HCT116 (cell line): Measurements from ENCODE around the gene ITGAL. TPM values are rescaled to one million over a fixed set of nuclear protein-coding genes. Genes with fewer than 3 reads are reported as not detected.

Experiments used
- ATAC-seq: fragments of 200-7000 bp; cut with Tn5 transposase; 2 replicates; pipeline ENCODE4 v1.9.1; 2020; ENCODE audit warnings: mild to moderate bottlenecking, moderate library complexity
- BruUV-seq: library from RNA; stranded (reverse); fragments of 400-500 nt; replicated peaks from 2 replicates; lab custom pipeline; 2021; lab: Mats Ljungman, UMichigan
- CTCF ChIA-PET: fragments of 300-600 bp; sonication (Branson Sonifier 250); formaldehyde crosslinking; loops from one replicate; lab custom pipeline; 2021; ENCODE audit warnings: antibody characterized with exemption; lab: Charles Lee
- POLR2A ChIA-PET: fragments of 300-600, 350-600 bp; sonication (Branson Sonifier 250); formaldehyde crosslinking; loops from one replicate; lab custom pipeline; 2021; ENCODE audit warnings: antibody characterized with exemption; lab: Charles Lee
- RAD21 ChIA-PET, 2 experiments: fragments of 300-600 bp; sonication (Branson Sonifier 250); formaldehyde crosslinking; loops; one replicate each; lab custom pipeline; 2023; ENCODE audit warnings: low total read pairs in 2 of 2; ENCODE audit not compliant: uncharacterized antibody in 2 of 2, unreplicated experiment in 2 of 2, low non-redundant PET in 1 of 2; lab: Charles Lee
- DNase-seq: peaks from one replicate; pipeline ENCODE4 v3.0.0-alpha.2; 2010; ENCODE audit warnings: low read depth, low spot score
- H2AFZ ChIP-seq: fragments of 200-600 bp; shearing (Covaris generic), sonication (generic); 2 replicates; pipeline ENCODE4 v1.6.1; 2017; ENCODE audit warnings: low read depth, mixed run types, mixed read lengths, antibody characterized with exemption, low read length; ENCODE audit not compliant: poor library complexity, severe bottlenecking
- H3K27ac ChIP-seq: 2 replicates; pipeline ENCODE4 v1.5.1; 2012; ENCODE audit warnings: low read depth, low read length
- H3K27me3 ChIP-seq: fragments of 200-600 bp; sonication (generic); 2 replicates; pipeline ENCODE4 v1.6.1; 2016; ENCODE audit warnings: mixed run types, low read length, mixed read lengths; ENCODE audit not compliant: insufficient read depth
- H3K36me3 ChIP-seq, 2 experiments: fragments of 200-500 bp in 1 of 2; fragments of 200-600 bp in 1 of 2; sonication (Bioruptor generic) in 1 of 2; sonication (generic) in 1 of 2; 2 replicates each; pipeline versions ENCODE4 v1.5.1 to v1.6.1; 2014 to 2016; ENCODE audit warnings: low read length in 2 of 2, inconsistent platforms in 1 of 2, mixed read lengths in 1 of 2, mixed run types in 1 of 2; ENCODE audit not compliant: insufficient read depth in 2 of 2, control insufficient read depth in 1 of 2
- H3K4me1 ChIP-seq, 2 experiments: fragments of 200-600 bp in 1 of 2; sonication (generic) in 1 of 2; 2 replicates each; pipeline versions ENCODE4 v1.5.1 to v1.6.1; 2012 to 2017; ENCODE audit warnings: low read length in 2 of 2, inconsistent platforms in 1 of 2, mild to moderate bottlenecking in 1 of 2, mixed read lengths in 1 of 2, mixed run types in 1 of 2, moderate library complexity in 1 of 2; ENCODE audit not compliant: insufficient read depth in 2 of 2, control insufficient read depth in 1 of 2
- H3K4me2 ChIP-seq: fragments of 200-600 bp; sonication (generic); 2 replicates; pipeline ENCODE4 v1.6.1; 2017; ENCODE audit warnings: mixed run types, low read length, mixed read lengths
- H3K4me3 ChIP-seq, 2 experiments: fragments of 200-600 bp in 1 of 2; sonication (generic) in 1 of 2; replicated peaks in 1 of 2; 2 replicates each; pipeline ENCODE4 v1.5.1; 2011 to 2016; ENCODE audit warnings: low read length in 2 of 2, control low read depth in 1 of 2, low read depth in 1 of 2, mild to moderate bottlenecking in 1 of 2, mixed read lengths in 1 of 2, mixed run types in 1 of 2
- H3K79me2 ChIP-seq: fragments of 200-600 bp; sonication (generic); 2 replicates; pipeline ENCODE4 v1.6.1; 2017; ENCODE audit warnings: mild to moderate bottlenecking, mixed run types, low read length, moderate library complexity, mixed read lengths; ENCODE audit not compliant: insufficient read depth
- H3K9ac ChIP-seq: fragments of 200-600 bp; sonication (generic); 2 replicates; pipeline ENCODE4 v1.6.1; 2016; ENCODE audit warnings: low read length, mixed read lengths
- H3K9me2 ChIP-seq: fragments of 200-600 bp; sonication (generic), shearing (Covaris generic); 2 replicates; pipeline ENCODE4 v1.6.1; 2017; ENCODE audit warnings: mixed run types, mild to moderate bottlenecking, moderate library complexity; ENCODE audit not compliant: insufficient read depth
- H3K9me3 ChIP-seq, 2 experiments: fragments of 200-500 bp in 1 of 2; fragments of 200-600 bp in 1 of 2; sonication (Bioruptor generic) in 1 of 2; sonication (generic) in 1 of 2; 2 replicates each; pipeline ENCODE4 v1.6.1; 2014 to 2017; ENCODE audit warnings: low read length in 2 of 2, mixed read lengths in 2 of 2, inconsistent platforms in 1 of 2, low read depth in 1 of 2, mild to moderate bottlenecking in 1 of 2, mixed run types in 1 of 2, moderate library complexity in 1 of 2; ENCODE audit not compliant: control insufficient read depth in 1 of 2, insufficient read depth in 1 of 2
- H4K20me1 ChIP-seq: fragments of 200-600 bp; sonication (generic), shearing (Covaris generic); 2 replicates; pipeline ENCODE4 v1.6.1; 2017; ENCODE audit warnings: mixed run types, mild to moderate bottlenecking, moderate library complexity; ENCODE audit not compliant: insufficient read depth
- ATF3 ChIP-seq: IDR thresholded peaks from 2 replicates; pipeline ENCODE4 v1.6.1; 2012
- CBX3 ChIP-seq: IDR thresholded peaks from 2 replicates; pipeline ENCODE4 v1.6.1; 2012; ENCODE audit warnings: low read depth
- CEBPB ChIP-seq: IDR thresholded peaks from 2 replicates; pipeline ENCODE4 v1.6.1; 2012; ENCODE audit warnings: low read depth
- EGR1 ChIP-seq: IDR thresholded peaks from 2 replicates; pipeline ENCODE4 v1.6.1; 2012; ENCODE audit warnings: low read depth
- ELF1 ChIP-seq: IDR thresholded peaks from 2 replicates; pipeline ENCODE4 v1.6.1; 2012; ENCODE audit warnings: low read depth, borderline replicate concordance
- EZH2 ChIP-seq: fragments of 200-600 bp; sonication (generic); IDR thresholded peaks from 2 replicates; pipeline ENCODE4 v1.6.1; 2017; ENCODE audit warnings: antibody characterized with exemption, mixed run types
- EZH2phosphoT487 ChIP-seq: fragments of 200-600 bp; IDR thresholded peaks from 2 replicates; pipeline ENCODE4 v1.6.1; 2018; ENCODE audit warnings: antibody characterized with exemption, borderline replicate concordance
- FOSL1 ChIP-seq: IDR thresholded peaks from 2 replicates; pipeline ENCODE4 v1.6.1; 2012; ENCODE audit warnings: low read depth
- POLR2A ChIP-seq: IDR thresholded peaks from 2 replicates; pipeline ENCODE4 v1.7.0; 2011; ENCODE audit warnings: borderline replicate concordance; ENCODE audit not compliant: insufficient read depth, insufficient read length; ENCODE audit errors: extremely low read depth
- POLR2AphosphoS5 ChIP-seq: IDR thresholded peaks from 2 replicates; pipeline ENCODE4 v1.6.1; 2011; ENCODE audit warnings: mild to moderate bottlenecking, low read depth, low read length, moderate library complexity
- RAD21 ChIP-seq: IDR thresholded peaks from 2 replicates; pipeline ENCODE4 v1.6.1; 2012; ENCODE audit warnings: low read depth, mild to moderate bottlenecking
- REST ChIP-seq: IDR thresholded peaks from 2 replicates; pipeline ENCODE4 v1.6.1; 2012; ENCODE audit warnings: low read depth
- SIN3A ChIP-seq: IDR thresholded peaks from 2 replicates; pipeline ENCODE4 v1.6.1; 2012; ENCODE audit warnings: low read depth
- SP1 ChIP-seq: IDR thresholded peaks from 2 replicates; pipeline ENCODE4 v1.6.1; 2012; ENCODE audit warnings: low read depth
- SRF ChIP-seq: IDR thresholded peaks from 2 replicates; pipeline ENCODE4 v1.6.1; 2012; ENCODE audit warnings: low read depth
- TCF7L2 ChIP-seq: IDR thresholded peaks from 2 replicates; pipeline ENCODE4 v1.7.0; 2011; ENCODE audit warnings: borderline replicate concordance, inconsistent platforms; ENCODE audit not compliant: insufficient read depth, insufficient read length; ENCODE audit errors: extremely low read depth
- ZFX ChIP-seq: fragments of 450-650 bp; IDR thresholded peaks from 2 replicates; pipeline ENCODE4 v1.6.1; 2017
- intact Hi-C: fragments of 100-400 bp; cut with micrococcal nuclease; formaldehyde crosslinking; loops from 2 replicates; pipeline ENCODE4 v1.10.0; 2022
- total RNA-seq: library from RNA; stranded (reverse); gene quantifications from one replicate; pipeline ENCODE4 v1.2.1, GENCODE V29; 2021; ENCODE audit not compliant: unreplicated experiment
- TF ChIP-seq, protein P1 (sequence below): IDR thresholded peaks from 2 replicates; pipeline ENCODE4 v1.6.1; 2011; ENCODE audit warnings: mild to moderate bottlenecking, low read length, moderate library complexity; ENCODE audit not compliant: insufficient replicate concordance; ENCODE audit errors: extremely low read depth

ITGAL gene
- total RNA-seq, 1 experiment from 2014 or later, result 1.4 TPM

DNA sequence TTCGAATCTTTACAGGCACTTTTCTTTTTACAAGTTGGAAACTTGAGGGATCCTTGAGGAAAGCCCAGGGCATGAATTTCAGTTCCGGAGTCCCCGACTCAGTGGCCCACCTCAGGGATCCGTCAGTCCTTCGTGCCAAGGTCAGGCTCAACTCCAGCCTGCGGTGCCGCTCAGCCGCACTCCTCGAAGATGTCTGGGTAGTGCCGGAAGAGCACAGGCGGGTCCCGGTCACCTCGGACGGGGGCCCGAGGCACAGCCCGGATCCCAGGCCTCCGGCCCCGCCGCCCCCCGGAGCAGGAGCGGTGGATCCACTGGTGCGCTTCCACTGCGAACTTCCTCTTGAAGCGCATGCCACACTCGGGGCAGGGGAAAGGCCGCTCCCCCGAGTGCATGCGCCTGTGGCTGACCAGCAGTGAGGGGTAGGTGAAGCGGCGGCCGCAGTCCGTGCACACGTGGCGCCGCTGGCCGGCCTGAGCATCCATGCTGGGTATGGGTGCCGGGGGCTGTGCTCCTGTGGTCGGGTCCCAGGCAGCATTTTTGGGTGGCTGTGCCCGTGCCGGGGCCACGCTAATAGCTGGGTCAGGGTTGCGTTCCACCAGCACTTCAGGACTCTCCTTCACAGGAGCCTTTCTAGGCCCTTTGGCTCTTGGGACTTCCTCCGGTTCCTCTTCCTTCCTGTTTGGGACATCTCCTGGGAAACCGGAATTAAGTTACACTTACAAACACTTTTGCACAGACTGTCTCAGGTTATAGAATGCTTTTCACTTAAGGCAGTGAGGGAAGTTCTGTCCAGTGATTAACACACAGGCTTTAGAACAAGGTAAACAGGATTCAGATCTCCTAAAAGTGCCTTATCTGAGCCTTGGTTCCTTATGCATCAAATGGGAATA lies 97.4 kb downstream of the ITGAL start (continued):
- no peak for TF ChIP-seq CEBPB

DNA sequence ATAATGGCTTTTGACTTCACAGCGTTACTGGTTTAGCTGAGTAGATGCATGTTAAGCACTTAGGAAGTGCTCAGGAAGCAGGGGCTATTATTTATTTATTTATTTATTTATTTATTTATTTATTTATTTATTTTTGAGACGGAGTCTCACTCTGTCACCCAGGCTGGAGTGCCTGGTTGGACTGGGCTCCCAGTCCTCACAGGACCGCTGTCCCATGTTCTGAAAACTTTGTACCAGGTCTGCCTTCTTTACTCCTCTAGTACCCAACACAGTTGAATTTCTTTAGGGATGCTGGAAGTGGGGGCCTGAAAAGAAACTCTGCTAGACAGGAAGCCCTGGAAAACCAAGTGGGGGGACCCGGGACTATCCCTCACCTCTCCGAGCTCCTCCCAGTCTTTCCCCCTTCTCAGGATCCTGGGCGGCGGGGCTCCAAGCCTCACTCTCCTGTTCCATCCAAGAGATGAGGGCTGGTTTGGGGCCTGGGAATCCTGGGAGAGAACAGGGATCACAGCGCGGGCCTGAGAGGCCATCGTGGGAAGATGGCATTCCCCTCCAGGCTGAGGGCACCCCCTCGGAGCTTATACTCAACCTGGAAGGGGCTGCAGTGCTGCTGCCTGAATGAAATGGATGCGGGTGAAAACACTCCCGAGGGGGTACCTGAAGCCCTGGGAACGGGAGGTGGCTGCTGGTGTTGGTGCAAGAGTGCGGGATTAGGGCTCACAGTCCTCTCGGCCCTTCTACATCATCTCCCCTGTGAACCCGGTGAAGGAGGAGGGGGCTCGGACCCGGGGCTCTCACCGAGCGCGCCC lies 98.3 kb downstream of the ITGAL start:
- intact Hi-C loops, result loop anchor here (5.0 kb wide), 1 partner anchor 56 kb away; no protein-coding TSS in a partner anchor
- no peak for ATAC-seq
- no peak for DNase-seq
- ChIA-PET CTCF (interaction anchor here (1.5 to 1.9 kb wide), 2 partner anchors 12 to 141 kb away, joined by 4 to 8 read pairs; partner anchors contain the start of genes DCTPP1 and ZNF764), POLR2A (interaction anchor here (2.5 kb wide), 1 partner anchor 13 kb away, joined by 21 read pairs; the partner anchor contains the start of gene ZNF764), RAD21 (interaction anchor here in 1 of 2 experiments (1.9 kb wide), 1 partner anchor 141 kb away, joined by 5 read pairs; the partner anchor contains the start of gene DCTPP1)
- H3K4me1 ChIP-seq, result peaks cover 9 to 39% of the 10 kb centered on the region in 2 experiments; a peak in 3 of 4 replicates
- H3K36me3 ChIP-seq, result no peaks in the 10 kb centered on the region
- H3K4me2 ChIP-seq, result peak overlapping the region; percentile 98
- TF ChIP-seq EGR1 (no peak), SP1 (no peak), CBX3 (no peak), POLR2A (no peak), SIN3A (no peak), ATF3 (no peak), ELF1 (no peak), RAD21 (no peak), EZH2 (no peak), TCF7L2 (no peak), REST (no peak), ZFX (no peak), EZH2phosphoT487 (no peak), SRF (no peak), FOSL1 (no peak), POLR2AphosphoS5 (no peak)
- TF ChIP-seq, protein P1, sequence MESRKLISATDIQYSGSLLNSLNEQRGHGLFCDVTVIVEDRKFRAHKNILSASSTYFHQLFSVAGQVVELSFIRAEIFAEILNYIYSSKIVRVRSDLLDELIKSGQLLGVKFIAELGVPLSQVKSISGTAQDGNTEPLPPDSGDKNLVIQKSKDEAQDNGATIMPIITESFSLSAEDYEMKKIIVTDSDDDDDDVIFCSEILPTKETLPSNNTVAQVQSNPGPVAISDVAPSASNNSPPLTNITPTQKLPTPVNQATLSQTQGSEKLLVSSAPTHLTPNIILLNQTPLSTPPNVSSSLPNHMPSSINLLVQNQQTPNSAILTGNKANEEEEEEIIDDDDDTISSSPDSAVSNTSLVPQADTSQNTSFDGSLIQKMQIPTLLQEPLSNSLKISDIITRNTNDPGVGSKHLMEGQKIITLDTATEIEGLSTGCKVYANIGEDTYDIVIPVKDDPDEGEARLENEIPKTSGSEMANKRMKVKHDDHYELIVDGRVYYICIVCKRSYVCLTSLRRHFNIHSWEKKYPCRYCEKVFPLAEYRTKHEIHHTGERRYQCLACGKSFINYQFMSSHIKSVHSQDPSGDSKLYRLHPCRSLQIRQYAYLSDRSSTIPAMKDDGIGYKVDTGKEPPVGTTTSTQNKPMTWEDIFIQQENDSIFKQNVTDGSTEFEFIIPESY, result no peak
- no peaks in the 10 kb centered on the region for H3K9me3 ChIP-seq
- peak overlapping the region; percentile 83 to 90 for H3K4me3 ChIP-seq
- no peak overlapping the region for H2AFZ ChIP-seq
- H3K9me2 ChIP-seq, result no peaks in the 10 kb centered on the region
- TSS peak; percentile 63 for BruUV-seq
- peak overlapping the region; percentile 78 for H3K9ac ChIP-seq
- no peaks in the 10 kb centered on the region for H3K79me2 ChIP-seq
- H3K27ac ChIP-seq, result peak overlapping the region; percentile 87
- H4K20me1 ChIP-seq, result no peaks in the 10 kb centered on the region
- H3K27me3 ChIP-seq, result no peaks in the 10 kb centered on the region
